ENCODE measurements around the gene KDM2A.

GRCh38 chr11:67254798-67255197 is 135.7 kb downstream of the KDM2A start:
- TF ChIP-seq CTCF (conservative IDR thresholded peaks at IDR 0.05; ENCODE audit: low read depth, low read length) (no peak), EZH2 (IDR thresholded peaks at IDR 0.05; ENCODE audit: borderline replicate concordance, low read depth, low read length, poor library complexity, severe bottlenecking) (no peak)
